B cell (primary cell): Measurements from ENCODE around the gene LRRC7. TPM values are rescaled to one million over a fixed set of nuclear protein-coding genes. Genes with fewer than 3 reads are reported as not detected.

Experiments used
- ATAC-seq: fragments of 200-7000 bp; cut with Tn5 transposase; one replicate; pipeline ENCODE4 v1.10.0; 2021; ENCODE audit warnings: low read depth, mild to moderate bottlenecking, moderate number of reproducible peaks, moderate library complexity
- CTCF ChIA-PET: fragments of 350-600 bp; sonication (Branson Sonifier 250); formaldehyde crosslinking; loops from one replicate; lab custom pipeline; 2021; ENCODE audit warnings: antibody characterized with exemption, inconsistent platforms; lab: Charles Lee
- POLR2A ChIA-PET: fragments of 350-600 bp; sonication (Branson Sonifier 250); formaldehyde crosslinking; loops from one replicate; lab custom pipeline; 2021; ENCODE audit warnings: antibody characterized with exemption; lab: Charles Lee
- DNase-seq: peaks from one replicate; pipeline ENCODE4 v3.0.0; 2013
- H2AFZ ChIP-seq: 2 replicates; pipeline ENCODE4 v1.6.1; 2012; ENCODE audit warnings: mild to moderate bottlenecking, low read depth, low read length; ENCODE audit not compliant: insufficient read depth, poor library complexity, severe bottlenecking
- H3K27ac ChIP-seq, 2 donors: 1 replicate in 1 of 2; 2 replicates in 1 of 2; pipeline ENCODE4 v1.5.1; 2012 to 2013; ENCODE audit warnings: low read length in 2 of 2, mild to moderate bottlenecking in 2 of 2, moderate library complexity in 1 of 2
- H3K27me3 ChIP-seq, 4 experiments: fragments of 200-600 bp in 1 of 4; sonication (generic) in 1 of 4; replicated peaks in 1 of 4; 1 replicate in 2 of 4; 2 replicates in 2 of 4; pipeline versions ENCODE4 v1.6.1 to v1.7.0; 2013 to 2016; ENCODE audit warnings: low read length in 3 of 4, mild to moderate bottlenecking in 2 of 4, mixed read lengths in 1 of 4, moderate library complexity in 1 of 4; ENCODE audit not compliant: insufficient read depth in 4 of 4, control insufficient read depth in 3 of 4; ENCODE audit errors: control extremely low read depth in 1 of 4
- H3K36me3 ChIP-seq, 2 experiments: replicated peaks in 1 of 2; 1 replicate in 1 of 2; 2 replicates in 1 of 2; pipeline versions ENCODE4 v1.6.1 to v1.7.1; 2013; ENCODE audit warnings: low read length in 1 of 2; ENCODE audit not compliant: insufficient read depth in 2 of 2, control insufficient read depth in 1 of 2; ENCODE audit errors: control extremely low read depth in 1 of 2, extremely low read depth in 1 of 2
- H3K4me1 ChIP-seq, 2 donors: fragments of 200-600 bp in 1 of 2; sonication (generic) in 1 of 2; 1 replicate in 1 of 2; 2 replicates in 1 of 2; pipeline versions ENCODE4 v1.5.1 to v1.6.1; 2013 to 2017; ENCODE audit warnings: low read length in 2 of 2; ENCODE audit not compliant: control insufficient read depth in 2 of 2, insufficient read depth in 2 of 2
- H3K4me2 ChIP-seq: replicated peaks from 2 replicates; pipeline ENCODE3; 2012; ENCODE audit warnings: mild to moderate bottlenecking, low read depth, low read length; ENCODE audit not compliant: poor library complexity, severe bottlenecking
- H3K4me3 ChIP-seq, 5 experiments: fragments of 200-600 bp in 1 of 5; sonication (generic) in 1 of 5; 1 replicate in 3 of 5; 2 replicates in 2 of 5; pipeline versions ENCODE4 v1.5.1 to v1.7.0; 2011 to 2016; ENCODE audit warnings: low read length in 4 of 5, mild to moderate bottlenecking in 4 of 5, low read depth in 2 of 5, control low read depth in 1 of 5, moderate library complexity in 1 of 5; ENCODE audit not compliant: insufficient read depth in 1 of 5; ENCODE audit errors: control extremely low read depth in 1 of 5, extremely low read depth in 1 of 5
- H3K79me2 ChIP-seq: fragments of 200-600 bp; sonication (generic); one replicate; pipeline ENCODE4 v1.6.0; 2016; ENCODE audit warnings: low read length; ENCODE audit not compliant: control insufficient read depth, insufficient read depth
- H3K9ac ChIP-seq: fragments of 200-600 bp; sonication (generic); 2 replicates; pipeline ENCODE4 v1.6.1; 2017; ENCODE audit warnings: mild to moderate bottlenecking, low read length, moderate library complexity
- H3K9me3 ChIP-seq, 3 donors: one replicate each; pipeline versions ENCODE4 v1.6.1 to v1.7.1; 2013; ENCODE audit warnings: low read length in 2 of 3; ENCODE audit not compliant: control insufficient read depth in 2 of 3, insufficient read depth in 1 of 3; ENCODE audit errors: control extremely low read depth in 1 of 3
- H4K20me1 ChIP-seq: 2 replicates; pipeline ENCODE4 v1.6.0; 2012; ENCODE audit warnings: mild to moderate bottlenecking, low read length; ENCODE audit not compliant: insufficient read depth, control insufficient read depth, poor library complexity, severe bottlenecking
- H3K27ac Mint-ChIP-seq: one replicate; pipeline ENCODE4 v1.8.0; 2021; ENCODE audit warnings: mixed read lengths
- H3K27me3 Mint-ChIP-seq: one replicate; pipeline ENCODE4 v1.8.0; 2021; ENCODE audit warnings: mixed read lengths
- H3K4me1 Mint-ChIP-seq: one replicate; pipeline ENCODE4 v1.8.0; 2021; ENCODE audit warnings: mixed read lengths
- H3K4me3 Mint-ChIP-seq: one replicate; pipeline ENCODE4 v1.8.0; 2021; ENCODE audit warnings: mixed read lengths
- H3K9me3 Mint-ChIP-seq: one replicate; pipeline ENCODE4 v1.8.0; 2022; ENCODE audit warnings: mixed read lengths; ENCODE audit not compliant: insufficient read depth
- EZH2 ChIP-seq: IDR thresholded peaks from 2 replicates; pipeline ENCODE4 v1.6.1; 2012; ENCODE audit warnings: borderline replicate concordance, low read depth, mild to moderate bottlenecking, moderate library complexity, low read length; ENCODE audit not compliant: insufficient read depth, poor library complexity, severe bottlenecking
- WGBS: methylation state at CpG from one replicate; pipeline ENCODE4 v1.1.5; 2013; ENCODE audit warnings: missing lambda C conversion rate; ENCODE audit not compliant: insufficient coverage; 5-methylcytosine and 5-hydroxymethylcytosine counted together
- intact Hi-C: fragments of 100-400 bp; cut with micrococcal nuclease; formaldehyde crosslinking; loops from one replicate; pipeline ENCODE4 v1.10.0; 2022
- polyA plus RNA-seq: library from polyadenylated mRNA; depleted of rRNA; stranded (reverse); fragments of >200 nt; gene quantifications from 2 replicates; pipeline ENCODE4 v1.2.3, GENCODE V29; 2012
- total RNA-seq, 2 donors: library from RNA; stranded (reverse); fragments of 120-200 nt in 1 of 2; gene quantifications; 1 replicate in 1 of 2; 2 replicates in 1 of 2; pipeline versions ENCODE4 v1.2.3 to v1.2.4, GENCODE V29; 2013 to 2022
- TF ChIP-seq, protein P1 (sequence below): fragments of 200-600 bp; IDR thresholded peaks from one replicate; pipeline ENCODE4 v1.8.0; 2022; ENCODE audit warnings: antibody characterized with exemption, mild to moderate bottlenecking

Gene LRRC7
- total and polyA plus RNA-seq, 2 donors (not counting 1 experiment from before 2014, with no cell fraction given) = not detected

- Histone ChIP-seq H3K4me3 (no peak overlapping the region), H3K27me3 (no peaks in the 10 kb centered on the region), H3K79me2 (no peaks in the 10 kb centered on the region), H3K9ac (no peak overlapping the region), H4K20me1 (no peaks in the 10 kb centered on the region), H3K4me2 (no peak overlapping the region), H3K9me3 (no peaks in the 10 kb centered on the region), H2AFZ (no peak overlapping the region), H3K4me1 (no peaks in the 10 kb centered on the region), H3K27ac (no peak overlapping the region), H3K36me3 (peaks cover 3 to 15% of the 10 kb centered on the region in 2 experiments)
- intact Hi-C loops = no loop called here
- Mint-ChIP-seq H3K4me3 (no peak overlapping the region), H3K27me3 (no peaks in the 10 kb centered on the region), H3K9me3 (no peaks in the 10 kb centered on the region), H3K27ac (no peak overlapping the region), H3K4me1 (no peaks in the 10 kb centered on the region)
- ATAC-seq = no peak
- ChIA-PET POLR2A (no interaction called here), CTCF (no interaction called here)
- TF ChIP-seq, protein P1, sequence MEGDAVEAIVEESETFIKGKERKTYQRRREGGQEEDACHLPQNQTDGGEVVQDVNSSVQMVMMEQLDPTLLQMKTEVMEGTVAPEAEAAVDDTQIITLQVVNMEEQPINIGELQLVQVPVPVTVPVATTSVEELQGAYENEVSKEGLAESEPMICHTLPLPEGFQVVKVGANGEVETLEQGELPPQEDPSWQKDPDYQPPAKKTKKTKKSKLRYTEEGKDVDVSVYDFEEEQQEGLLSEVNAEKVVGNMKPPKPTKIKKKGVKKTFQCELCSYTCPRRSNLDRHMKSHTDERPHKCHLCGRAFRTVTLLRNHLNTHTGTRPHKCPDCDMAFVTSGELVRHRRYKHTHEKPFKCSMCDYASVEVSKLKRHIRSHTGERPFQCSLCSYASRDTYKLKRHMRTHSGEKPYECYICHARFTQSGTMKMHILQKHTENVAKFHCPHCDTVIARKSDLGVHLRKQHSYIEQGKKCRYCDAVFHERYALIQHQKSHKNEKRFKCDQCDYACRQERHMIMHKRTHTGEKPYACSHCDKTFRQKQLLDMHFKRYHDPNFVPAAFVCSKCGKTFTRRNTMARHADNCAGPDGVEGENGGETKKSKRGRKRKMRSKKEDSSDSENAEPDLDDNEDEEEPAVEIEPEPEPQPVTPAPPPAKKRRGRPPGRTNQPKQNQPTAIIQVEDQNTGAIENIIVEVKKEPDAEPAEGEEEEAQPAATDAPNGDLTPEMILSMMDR = no peak
- TF ChIP-seq EZH2 = no peak
- no peak for DNase-seq
- WGBS = no CpG with 5 or more reads among the region's 4 CpGs
Observed at GRCh38 chr1:70164350-70164749, 596.6 kb downstream of the LRRC7 start.

DNA sequence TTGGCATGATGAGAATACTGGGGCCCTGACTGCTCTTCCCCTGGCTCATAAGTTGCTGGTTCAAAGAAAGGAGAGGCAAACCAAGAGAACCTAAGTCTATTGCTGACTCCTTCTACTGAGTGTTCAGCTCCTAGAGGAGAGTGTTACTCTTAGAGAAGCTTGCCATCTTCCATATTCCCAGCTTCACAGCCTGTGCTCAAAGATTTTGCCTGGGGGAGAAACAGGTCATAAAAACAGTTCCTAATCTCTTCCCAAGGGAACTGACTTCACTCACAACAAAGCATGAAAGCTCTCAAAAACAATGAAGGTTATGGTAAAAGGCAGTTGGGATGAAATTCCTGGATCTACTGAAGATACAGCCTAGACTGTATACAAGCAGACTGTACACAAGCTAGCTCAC lies 600.6 kb downstream of the LRRC7 start:
- Histone ChIP-seq H3K36me3 (peaks cover 2 to 23% of the 10 kb centered on the region in 2 experiments), H3K9ac (no peak overlapping the region), H2AFZ (no peak overlapping the region), H4K20me1 (no peaks in the 10 kb centered on the region), H3K9me3 (no peaks in the 10 kb centered on the region), H3K79me2 (no peaks in the 10 kb centered on the region), H3K27ac (no peak overlapping the region), H3K4me3 (no peak overlapping the region), H3K4me2 (no peak overlapping the region), H3K4me1 (no peaks in the 10 kb centered on the region), H3K27me3 (no peaks in the 10 kb centered on the region)
- TF ChIP-seq, protein P1 = no peak
- no peak for TF ChIP-seq EZH2
- ATAC-seq (no peak), DNase-seq (no peak)
- Mint-ChIP-seq H3K4me1 (no peaks in the 10 kb centered on the region), H3K9me3 (no peaks in the 10 kb centered on the region), H3K4me3 (no peak overlapping the region), H3K27me3 (no peaks in the 10 kb centered on the region), H3K27ac (no peak overlapping the region)
- CTCF ChIA-PET = interaction anchor here (1.0 kb wide), 1 partner anchor 36 kb away, joined by 3 read pairs; no protein-coding TSS in a partner anchor
- POLR2A ChIA-PET = no interaction called here
- intact Hi-C loops = no loop called here
